ENCODE measurements around the gene DTYMK.
A peak's percentile ranks its signal among the peaks of the same experiment; 100 is the strongest.
"Not testable (repeated sequence)": the region's sequence is repeated elsewhere in the genome, so short reads cannot be mapped to it uniquely, and the experiment has no call there.

Gene DTYMK

GRCh38 chr2:241668839-241669238 lies 17.8 kb downstream of the DTYMK start:
- TF ChIP-seq, protein P1, sequence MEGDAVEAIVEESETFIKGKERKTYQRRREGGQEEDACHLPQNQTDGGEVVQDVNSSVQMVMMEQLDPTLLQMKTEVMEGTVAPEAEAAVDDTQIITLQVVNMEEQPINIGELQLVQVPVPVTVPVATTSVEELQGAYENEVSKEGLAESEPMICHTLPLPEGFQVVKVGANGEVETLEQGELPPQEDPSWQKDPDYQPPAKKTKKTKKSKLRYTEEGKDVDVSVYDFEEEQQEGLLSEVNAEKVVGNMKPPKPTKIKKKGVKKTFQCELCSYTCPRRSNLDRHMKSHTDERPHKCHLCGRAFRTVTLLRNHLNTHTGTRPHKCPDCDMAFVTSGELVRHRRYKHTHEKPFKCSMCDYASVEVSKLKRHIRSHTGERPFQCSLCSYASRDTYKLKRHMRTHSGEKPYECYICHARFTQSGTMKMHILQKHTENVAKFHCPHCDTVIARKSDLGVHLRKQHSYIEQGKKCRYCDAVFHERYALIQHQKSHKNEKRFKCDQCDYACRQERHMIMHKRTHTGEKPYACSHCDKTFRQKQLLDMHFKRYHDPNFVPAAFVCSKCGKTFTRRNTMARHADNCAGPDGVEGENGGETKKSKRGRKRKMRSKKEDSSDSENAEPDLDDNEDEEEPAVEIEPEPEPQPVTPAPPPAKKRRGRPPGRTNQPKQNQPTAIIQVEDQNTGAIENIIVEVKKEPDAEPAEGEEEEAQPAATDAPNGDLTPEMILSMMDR (IDR thresholded peaks at IDR 0.05; ENCODE audit: control insufficient read depth, insufficient read depth, low read depth, low read length, missing control alignments): no peak
- DNase-seq (ENCODE audit: low read depth): no peak
- no peak overlapping the region for H3K4me3 ChIP-seq (ENCODE audit: control insufficient read depth, low read depth, low read length)

DNA sequence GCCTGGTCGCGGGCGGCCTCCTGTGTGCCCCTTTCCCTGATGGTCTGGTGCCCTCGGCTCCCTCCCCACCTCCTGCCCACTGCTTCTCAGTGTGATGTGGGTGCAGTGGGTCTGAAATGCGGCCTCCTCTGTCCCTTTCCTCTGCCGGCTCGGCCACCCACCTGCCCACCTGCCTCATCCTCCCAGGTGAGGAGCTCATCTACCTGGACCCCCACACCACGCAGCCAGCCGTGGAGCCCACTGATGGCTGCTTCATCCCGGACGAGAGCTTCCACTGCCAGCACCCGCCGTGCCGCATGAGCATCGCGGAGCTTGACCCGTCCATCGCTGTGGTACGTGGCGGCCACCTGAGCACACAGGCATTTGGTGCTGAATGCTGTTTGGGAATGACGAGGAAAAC lies 18.3 kb downstream of the DTYMK start:
- no peak overlapping the region for H3K4me3 ChIP-seq (ENCODE audit: control insufficient read depth, low read depth, low read length)
- TF ChIP-seq, protein P1 (IDR thresholded peaks at IDR 0.05; ENCODE audit: control insufficient read depth, insufficient read depth, low read depth, low read length, missing control alignments): no peak
- DNase-seq (ENCODE audit: low read depth): no peak

- TF ChIP-seq, protein P1 (IDR thresholded peaks at IDR 0.05; ENCODE audit: control insufficient read depth, insufficient read depth, low read depth, low read length, missing control alignments): no peak
- no peak for DNase-seq (ENCODE audit: low read depth)
- H3K4me3 ChIP-seq (ENCODE audit: control insufficient read depth, low read depth, low read length): no peak overlapping the region
These were observed 19.8 kb downstream of the DTYMK start for GRCh38 chr2:241666627-241667400.

DNA sequence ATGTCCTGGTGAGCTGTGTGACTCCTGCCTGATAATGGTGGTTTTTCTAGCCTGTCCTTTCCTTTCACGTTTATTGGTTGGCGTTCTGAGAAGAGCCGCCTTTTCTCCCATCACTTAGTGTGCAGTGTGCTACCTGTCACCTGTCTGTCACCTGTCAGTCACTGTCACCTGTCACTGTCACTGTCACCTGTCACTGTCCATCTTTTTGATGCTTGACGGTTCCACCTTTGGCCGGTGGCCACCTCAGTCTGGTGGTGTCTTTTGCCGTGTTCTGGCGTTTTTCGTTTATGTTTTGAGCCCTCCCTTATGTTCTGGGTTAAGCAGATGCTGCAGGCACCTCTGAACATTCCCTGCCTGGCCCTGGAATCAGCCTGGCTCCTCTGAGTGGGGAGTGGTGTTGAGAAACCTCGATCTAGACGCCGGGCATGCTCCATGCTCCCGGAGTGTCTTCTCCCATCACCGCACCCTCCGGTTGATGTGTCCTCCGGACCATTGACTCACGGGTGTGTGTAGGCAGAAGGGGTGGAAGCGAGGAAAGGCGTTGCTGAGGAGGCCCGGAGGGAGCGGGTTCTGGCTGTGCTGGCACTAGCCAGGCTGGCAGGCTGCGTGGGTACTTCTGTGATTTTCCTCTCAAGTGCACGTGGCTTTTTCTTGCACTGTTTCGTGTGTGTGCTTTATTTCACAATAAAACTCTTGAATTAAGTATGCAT lies 20.7 kb downstream of the DTYMK start:
- no peak for DNase-seq (ENCODE audit: low read depth)
- TF ChIP-seq, protein P1 (IDR thresholded peaks at IDR 0.05; ENCODE audit: control insufficient read depth, insufficient read depth, low read depth, low read length, missing control alignments): no peak
- peak overlapping the region; percentile 31; the same call in 1 of the 2 replicates for H3K4me3 ChIP-seq (ENCODE audit: control insufficient read depth, low read depth, low read length)

DNA sequence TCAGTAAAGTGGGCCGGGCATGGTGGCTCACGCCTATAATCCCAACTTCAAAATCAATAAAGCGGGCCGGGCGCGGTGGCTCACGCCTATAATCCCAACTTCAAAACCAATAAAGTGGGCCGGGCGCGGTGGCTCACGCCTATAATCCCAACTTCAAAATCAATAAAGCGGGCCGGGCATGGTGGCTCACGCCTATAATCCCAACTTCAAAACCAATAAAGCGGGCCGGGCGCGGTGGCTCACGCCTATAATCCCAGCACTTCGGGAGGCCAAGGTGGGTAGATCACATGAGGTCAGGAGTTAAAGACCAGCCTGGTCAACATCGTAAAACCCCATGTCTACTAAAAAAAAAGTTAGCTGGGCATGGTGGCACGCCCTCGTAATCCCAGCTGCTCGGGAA lies 23.9 kb downstream of the DTYMK start:
- DNase-seq (ENCODE audit: low read depth): not testable (repeated sequence)

GRCh38 chr2:241660593-241661213 lies 25.9 kb downstream of the DTYMK start:
- TF ChIP-seq, protein P1 (IDR thresholded peaks at IDR 0.05; ENCODE audit: control insufficient read depth, insufficient read depth, low read depth, low read length, missing control alignments): no peak
- no peak for DNase-seq (ENCODE audit: low read depth)
- H3K4me3 ChIP-seq (ENCODE audit: control insufficient read depth, low read depth, low read length): no peak overlapping the region

More for the DNA sequence above, 23.9 kb downstream of the DTYMK start:
- H3K4me3 ChIP-seq (ENCODE audit: control insufficient read depth, low read depth, low read length): not testable (repeated sequence)
